ENCODE data around the gene MYL7. TPM values are rescaled to one million over a fixed set of nuclear protein-coding genes. Genes with fewer than 3 reads are reported as not detected.

Gene MYL7
- total RNA-seq, 2 experiments from 2014 or later, result not detected

DNA sequence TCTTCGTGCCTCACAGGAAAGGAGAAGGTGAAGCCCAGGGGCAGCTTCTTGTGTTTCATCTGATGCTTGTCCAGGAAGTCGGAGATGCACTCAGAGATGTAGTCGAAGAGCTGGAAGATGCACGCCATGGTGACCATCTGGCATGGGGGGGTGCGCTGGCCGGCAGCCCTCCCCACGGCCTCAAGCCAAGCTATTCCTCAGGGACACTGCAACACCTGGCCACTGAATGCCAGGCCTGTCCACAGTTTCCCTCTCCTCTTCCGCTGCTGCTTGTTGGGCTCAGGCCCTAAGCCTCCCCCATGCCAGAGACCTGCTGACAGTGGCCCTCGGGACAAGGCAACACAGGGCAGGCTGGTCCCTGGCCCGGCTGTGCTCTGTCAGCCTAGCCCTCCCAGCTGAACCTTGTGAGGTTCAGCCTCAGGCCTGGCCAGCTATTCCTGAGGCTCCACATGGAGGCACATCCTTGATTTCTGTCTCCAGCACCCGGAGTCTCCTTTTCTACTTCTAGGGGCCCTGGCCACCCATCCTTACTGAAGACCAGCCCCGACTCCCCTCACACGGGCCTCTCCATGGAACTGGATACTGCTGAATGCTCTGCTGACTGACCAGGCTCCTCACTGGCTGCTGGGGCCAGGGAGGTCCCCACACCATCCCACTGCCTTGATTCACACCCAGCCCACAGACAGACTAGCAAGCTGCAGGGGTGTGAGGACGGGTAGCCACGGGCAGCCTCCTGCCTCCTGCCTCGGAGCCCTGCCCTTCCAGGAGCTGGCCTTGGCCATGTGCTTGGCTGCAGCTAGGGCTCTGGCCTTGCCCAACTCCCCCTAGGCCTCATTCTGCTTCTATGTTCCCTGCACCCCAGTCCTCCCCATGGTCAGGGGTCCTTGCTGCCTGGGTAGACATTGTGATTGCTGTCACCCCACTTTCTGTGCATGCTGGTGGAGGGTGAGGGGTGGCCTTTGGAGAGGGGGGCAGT is 10.1 kb upstream of the MYL7 start:
- Histone ChIP-seq H3K9me2 (ENCODE audit: insufficient read depth, low read length) (no peaks in the 10 kb centered on the region), H2AFZ (ENCODE audit: low read length) (no peak overlapping the region), H3K27ac (ENCODE audit: low read depth, low read length, poor library complexity, severe bottlenecking) (no peak overlapping the region), H3K4me1 (ENCODE audit: insufficient read depth, low read length, poor library complexity, severe bottlenecking) (no peaks in the 10 kb centered on the region), H4K20me1 (ENCODE audit: insufficient read depth, low read length) (no peaks in the 10 kb centered on the region), H3K36me3 (ENCODE audit: insufficient read depth, low read length) (no peaks in the 10 kb centered on the region), H3K4me3 (ENCODE audit: low read depth, low read length, poor library complexity, severe bottlenecking) (no peak overlapping the region), H3K4me2 (ENCODE audit: low read length) (no peak overlapping the region), H3K9me3 (ENCODE audit: low read length) (no peaks in the 10 kb centered on the region), H3K79me2 (ENCODE audit: insufficient read depth, low read depth, low read length) (no peaks in the 10 kb centered on the region)
- CTCF ChIA-PET (ENCODE audit: unreplicated experiment), result no interaction called here
- no peak for DNase-seq (ENCODE audit: low spot score)
- intact Hi-C loops (cut with micrococcal nuclease; ENCODE audit: unreplicated experiment), result no loop called here
- TF ChIP-seq EZH2phosphoT487 (IDR thresholded peaks at IDR 0.05; ENCODE audit: borderline replicate concordance, low read depth, low read length), result no peak
- TF ChIP-seq, protein P1, sequence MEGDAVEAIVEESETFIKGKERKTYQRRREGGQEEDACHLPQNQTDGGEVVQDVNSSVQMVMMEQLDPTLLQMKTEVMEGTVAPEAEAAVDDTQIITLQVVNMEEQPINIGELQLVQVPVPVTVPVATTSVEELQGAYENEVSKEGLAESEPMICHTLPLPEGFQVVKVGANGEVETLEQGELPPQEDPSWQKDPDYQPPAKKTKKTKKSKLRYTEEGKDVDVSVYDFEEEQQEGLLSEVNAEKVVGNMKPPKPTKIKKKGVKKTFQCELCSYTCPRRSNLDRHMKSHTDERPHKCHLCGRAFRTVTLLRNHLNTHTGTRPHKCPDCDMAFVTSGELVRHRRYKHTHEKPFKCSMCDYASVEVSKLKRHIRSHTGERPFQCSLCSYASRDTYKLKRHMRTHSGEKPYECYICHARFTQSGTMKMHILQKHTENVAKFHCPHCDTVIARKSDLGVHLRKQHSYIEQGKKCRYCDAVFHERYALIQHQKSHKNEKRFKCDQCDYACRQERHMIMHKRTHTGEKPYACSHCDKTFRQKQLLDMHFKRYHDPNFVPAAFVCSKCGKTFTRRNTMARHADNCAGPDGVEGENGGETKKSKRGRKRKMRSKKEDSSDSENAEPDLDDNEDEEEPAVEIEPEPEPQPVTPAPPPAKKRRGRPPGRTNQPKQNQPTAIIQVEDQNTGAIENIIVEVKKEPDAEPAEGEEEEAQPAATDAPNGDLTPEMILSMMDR (conservative IDR thresholded peaks at IDR 0.05; ENCODE audit: low read length), result no peak
- POLR2A ChIA-PET, result interaction anchor here (1.0 kb wide), 1 partner anchor 53 kb away, joined by 3 read pairs; no protein-coding TSS in a partner anchor
- no TSS peak for BruUV-seq (replicated peaks)

DNA sequence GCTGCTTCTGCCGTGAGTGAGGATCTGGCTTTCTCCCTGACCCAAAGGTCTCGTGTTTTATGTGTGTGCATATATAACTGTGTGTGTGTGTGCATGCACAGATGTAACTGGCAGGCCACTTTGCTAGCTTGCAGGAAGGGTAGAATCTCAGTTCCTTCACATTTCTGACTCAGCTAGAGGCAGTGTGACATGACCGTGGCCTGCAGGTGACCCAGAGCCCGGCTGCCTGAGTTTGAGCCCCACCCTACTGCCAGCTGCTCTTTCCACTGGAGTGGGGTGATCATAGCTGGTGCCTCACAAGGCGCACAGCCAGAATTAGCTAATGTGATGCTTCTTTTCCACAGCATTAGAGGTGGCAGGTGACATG is 9.3 kb upstream of the MYL7 start:
- POLR2A ChIA-PET, result interaction anchor here (1.0 kb wide), 1 partner anchor 52 kb away, joined by 3 read pairs; no protein-coding TSS in a partner anchor
- peak; percentile 6 for DNase-seq (ENCODE audit: low spot score)
- H3K36me3 ChIP-seq (ENCODE audit: insufficient read depth, low read length), result no peaks in the 10 kb centered on the region
- no peak for TF ChIP-seq EZH2phosphoT487 (IDR thresholded peaks at IDR 0.05; ENCODE audit: borderline replicate concordance, low read depth, low read length)
- TF ChIP-seq, protein P1 (conservative IDR thresholded peaks at IDR 0.05; ENCODE audit: low read length), result no peak
- no peak overlapping the region for H2AFZ ChIP-seq (ENCODE audit: low read length)
- no peaks in the 10 kb centered on the region for H3K9me3 ChIP-seq (ENCODE audit: low read length)
- H3K27ac ChIP-seq (ENCODE audit: low read depth, low read length, poor library complexity, severe bottlenecking), result no peak overlapping the region
- H4K20me1 ChIP-seq (ENCODE audit: insufficient read depth, low read length), result no peaks in the 10 kb centered on the region
- no peak overlapping the region for H3K4me2 ChIP-seq (ENCODE audit: low read length)
- no peaks in the 10 kb centered on the region for H3K9me2 ChIP-seq (ENCODE audit: insufficient read depth, low read length)
- no TSS peak for BruUV-seq (replicated peaks)
- CTCF ChIA-PET (ENCODE audit: unreplicated experiment), result interaction anchor here (0.6 kb wide), 1 partner anchor 13 kb away, joined by 3 read pairs; no protein-coding TSS in a partner anchor
- intact Hi-C loops (cut with micrococcal nuclease; ENCODE audit: unreplicated experiment), result no loop called here
- no peak overlapping the region for H3K4me3 ChIP-seq (ENCODE audit: low read depth, low read length, poor library complexity, severe bottlenecking)
- H3K4me1 ChIP-seq (ENCODE audit: insufficient read depth, low read length, poor library complexity, severe bottlenecking), result no peaks in the 10 kb centered on the region
- H3K79me2 ChIP-seq (ENCODE audit: insufficient read depth, low read depth, low read length), result no peaks in the 10 kb centered on the region
